H1 (cell line): Measurements from ENCODE around the gene CCDC40. TPM values are rescaled to one million over a fixed set of nuclear protein-coding genes. Genes with fewer than 3 reads are reported as not detected.

Experiments used
- CTCF ChIA-PET: fragments of 300-600 bp; sonication (Branson Sonifier 250); formaldehyde crosslinking; loops from one replicate; lab custom pipeline; 2021; ENCODE audit not compliant: partially characterized antibody; lab: Charles Lee
- POLR2A ChIA-PET: fragments of 300-600 bp; sonication (Branson Sonifier 250); formaldehyde crosslinking; loops from one replicate; lab custom pipeline; 2021; ENCODE audit warnings: inconsistent platforms; ENCODE audit not compliant: partially characterized antibody; lab: Charles Lee
- DNase-seq, 2 experiments: peaks; one replicate each; pipeline versions ENCODE4 v3.0.0 to v3.0.0-alpha.2; 2010 to 2022; ENCODE audit warnings: low spot score in 2 of 2, low read depth in 1 of 2, mixed read lengths in 1 of 2
- FAIRE-seq: peaks from 2 replicates; lab custom pipeline; 2011; peaks lifted over from hg19 to GRCh38; lab: Jason Lieb, UNC
- H2AFZ ChIP-seq: 2 replicates; pipeline ENCODE4 v1.8.1; 2012; ENCODE audit warnings: low read length, inconsistent platforms
- H2AK5ac ChIP-seq: 2 replicates; pipeline ENCODE4 v1.6.1; 2013; ENCODE audit warnings: low read depth, low read length
- H2BK120ac ChIP-seq: replicated peaks from 2 replicates; pipeline ENCODE3; 2013; ENCODE audit warnings: low read depth, low read length, inconsistent platforms
- H2BK12ac ChIP-seq: 2 replicates; pipeline ENCODE4 v1.6.1; 2013; ENCODE audit warnings: low read depth, low read length
- H2BK15ac ChIP-seq: 2 replicates; pipeline ENCODE4 v1.6.1; 2013; ENCODE audit warnings: low read length
- H2BK20ac ChIP-seq: 2 replicates; pipeline ENCODE4 v1.6.1; 2013; ENCODE audit warnings: low read length
- H2BK5ac ChIP-seq: 2 replicates; pipeline ENCODE4 v1.6.1; 2013; ENCODE audit warnings: low read depth, low read length
- H3K14ac ChIP-seq: 2 replicates; pipeline ENCODE4 v1.6.1; 2013; ENCODE audit warnings: inconsistent platforms; ENCODE audit not compliant: insufficient read length
- H3K18ac ChIP-seq: 2 replicates; pipeline ENCODE4 v1.6.1; 2013; ENCODE audit warnings: low read length; ENCODE audit errors: extremely low read depth
- H3K23ac ChIP-seq: 2 replicates; pipeline ENCODE4 v1.6.1; 2013; ENCODE audit warnings: inconsistent platforms; ENCODE audit not compliant: insufficient read length
- H3K23me2 ChIP-seq: 2 replicates; pipeline ENCODE4 v1.6.1; 2013; ENCODE audit warnings: low read depth, low read length
- H3K27ac ChIP-seq: 2 replicates; pipeline ENCODE4 v1.6.1; 2011; ENCODE audit warnings: low read depth, low read length, inconsistent platforms
- H3K27me3 ChIP-seq, 4 experiments: replicated peaks in 1 of 4; 1 replicate in 1 of 4; 2 replicates in 3 of 4; pipeline versions ENCODE4 v1.6.1 to v1.8.1; 2011 to 2013; ENCODE audit warnings: low read length in 3 of 4, mild to moderate bottlenecking in 3 of 4, inconsistent platforms in 2 of 4, mixed read lengths in 2 of 4, moderate library complexity in 1 of 4; ENCODE audit not compliant: control insufficient read depth in 3 of 4, insufficient read depth in 3 of 4; ENCODE audit errors: extremely low read depth in 1 of 4
- H3K36me3 ChIP-seq, 4 experiments: 2 replicates each; pipeline versions ENCODE4 v1.6.1 to v1.8.1; 2011 to 2013; ENCODE audit warnings: mild to moderate bottlenecking in 4 of 4, low read length in 3 of 4, moderate library complexity in 2 of 4, control low read depth in 1 of 4, inconsistent platforms in 1 of 4; ENCODE audit not compliant: insufficient read depth in 4 of 4, control insufficient read depth in 2 of 4
- H3K4ac ChIP-seq: replicated peaks from 2 replicates; pipeline ENCODE3; 2013; ENCODE audit warnings: low read length, low read depth, mixed read lengths, inconsistent platforms; ENCODE audit not compliant: insufficient read length
- H3K4me1 ChIP-seq, 4 experiments: replicated peaks in 1 of 4; 1 replicate in 1 of 4; 2 replicates in 3 of 4; pipeline versions ENCODE4 v1.6.1 to v1.8.1; 2011 to 2013; ENCODE audit warnings: low read length in 3 of 4, inconsistent platforms in 2 of 4, mixed read lengths in 1 of 4; ENCODE audit not compliant: insufficient read depth in 4 of 4, control insufficient read depth in 3 of 4
- H3K4me2 ChIP-seq, 2 experiments: 2 replicates each; pipeline versions ENCODE4 v1.6.1 to v1.8.1; 2011 to 2013; ENCODE audit warnings: low read depth in 2 of 2, low read length in 2 of 2, control low read depth in 1 of 2, inconsistent platforms in 1 of 2, mild to moderate bottlenecking in 1 of 2; ENCODE audit not compliant: insufficient read depth in 1 of 2
- H3K4me3 ChIP-seq, 4 experiments: fragments of 200-600, 300-600 bp in 1 of 4; sonication (generic), shearing (Covaris generic), sonication (Bioruptor Twin) in 1 of 4; 2 replicates each; pipeline versions ENCODE4 v1.5.1 to v1.8.1; 2011 to 2016; ENCODE audit warnings: low read length in 4 of 4, low read depth in 3 of 4, control low read depth in 2 of 4, inconsistent platforms in 2 of 4, mild to moderate bottlenecking in 2 of 4, mixed read lengths in 1 of 4, moderate library complexity in 1 of 4; ENCODE audit not compliant: insufficient read depth in 2 of 4; ENCODE audit errors: extremely low read depth in 1 of 4
- H3K56ac ChIP-seq: replicated peaks from 2 replicates; pipeline ENCODE3; 2013; ENCODE audit warnings: low read depth, mild to moderate bottlenecking, mixed read lengths, low read length, inconsistent platforms; ENCODE audit not compliant: insufficient read length
- H3K79me1 ChIP-seq: 2 replicates; pipeline ENCODE4 v1.6.1; 2013; ENCODE audit warnings: low read depth, low read length, control low read depth
- H3K79me2 ChIP-seq, 2 experiments: 2 replicates each; pipeline versions ENCODE4 v1.6.1 to v1.8.1; 2012 to 2013; ENCODE audit warnings: low read length in 2 of 2, mild to moderate bottlenecking in 2 of 2, inconsistent platforms in 1 of 2; ENCODE audit not compliant: insufficient read depth in 2 of 2, control insufficient read depth in 1 of 2
- H3K9ac ChIP-seq, 4 experiments: replicated peaks in 1 of 4; 1 replicate in 1 of 4; 2 replicates in 3 of 4; pipeline versions ENCODE4 v1.6.1 to v1.8.1; 2011 to 2013; ENCODE audit warnings: low read depth in 3 of 4, low read length in 3 of 4, control low read depth in 2 of 4, mild to moderate bottlenecking in 2 of 4, moderate library complexity in 2 of 4, inconsistent platforms in 1 of 4; ENCODE audit errors: extremely low read depth in 1 of 4
- H3K9me3 ChIP-seq, 2 experiments: 2 replicates each; pipeline versions ENCODE4 v1.6.1 to v1.8.1; 2012 to 2013; ENCODE audit warnings: mild to moderate bottlenecking in 2 of 2, moderate library complexity in 2 of 2, control low read depth in 1 of 2, inconsistent platforms in 1 of 2, low read depth in 1 of 2, low read length in 1 of 2, mixed read lengths in 1 of 2; ENCODE audit not compliant: insufficient read depth in 2 of 2
- H4K20me1 ChIP-seq, 2 experiments: replicated peaks in 1 of 2; 2 replicates each; pipeline versions ENCODE3 to v1.8.1; 2011 to 2013; ENCODE audit warnings: inconsistent platforms in 2 of 2, low read length in 2 of 2, mild to moderate bottlenecking in 1 of 2; ENCODE audit not compliant: insufficient read depth in 2 of 2, control insufficient read depth in 1 of 2
- H4K5ac ChIP-seq: 2 replicates; pipeline ENCODE4 v1.6.1; 2013; ENCODE audit warnings: low read length, low read depth, mixed read lengths, inconsistent platforms; ENCODE audit not compliant: insufficient read length
- H4K8ac ChIP-seq: 2 replicates; pipeline ENCODE4 v1.8.0; 2013; ENCODE audit warnings: mild to moderate bottlenecking, moderate library complexity, low read length, inconsistent platforms; ENCODE audit not compliant: insufficient read depth; ENCODE audit errors: extremely low read depth
- H4K91ac ChIP-seq: replicated peaks from 2 replicates; pipeline ENCODE3; 2013; ENCODE audit warnings: low read length, mixed read lengths, inconsistent platforms; ENCODE audit not compliant: insufficient read length
- NRF1 ChIP-seq: IDR thresholded peaks from 2 replicates; pipeline ENCODE4 v1.6.1; 2011; ENCODE audit warnings: mild to moderate bottlenecking, low read depth, low read length, improper control_type of control experiment
- POLR2AphosphoS5 ChIP-seq: IDR thresholded peaks from 2 replicates; pipeline ENCODE4 v1.6.1; 2011; ENCODE audit warnings: low read depth, low read length
- WGBS, 2 experiments: shearing (Covaris generic) in 1 of 2; methylation state at CpG; one replicate each; pipeline versions ENCODE4 v1.1.6 to v1.1.7; 2013 to 2015; ENCODE audit warnings: low lambda C conversion rate in 2 of 2, mixed read lengths in 2 of 2, inconsistent platforms in 1 of 2, low coverage in 1 of 2, missing lambda C conversion rate in 1 of 2; ENCODE audit not compliant: insufficient replicate concordance in 2 of 2, insufficient coverage in 1 of 2, insufficient read length in 1 of 2; ENCODE audit errors: extremely low coverage in 1 of 2, missing lambda C conversion rate in 1 of 2; 5-methylcytosine and 5-hydroxymethylcytosine counted together
- polyA plus RNA-seq, 7 experiments: library from polyadenylated mRNA; depleted of rRNA in 3 of 7; stranded (reverse) in 5 of 7; unstranded in 2 of 7; fragments of >200 nt in 5 of 7; fragments of 200-250 nt in 2 of 7; gene quantifications; 1 replicate in 5 of 7; 2 replicates in 1 of 7; 4 replicates in 1 of 7; pipeline versions ENCODE4 v1.2.1 to v1.2.3, GENCODE V29; 2011 to 2013; ENCODE audit warnings: missing spikeins in 2 of 7, mixed read lengths in 2 of 7
- total RNA-seq: library from RNA; stranded (reverse); fragmentation: NEBNext Ultra II Directional; extraction: Animal tissue kit (Norgen Biotek cat#: 25700); gene quantifications from 2 replicates; pipeline ENCODE4 v1.2.1, GENCODE V29; 2021

CCDC40 gene
- total and polyA plus RNA-seq, 2 of the 8 experiments (the other 6 are each of a cell fraction or from before 2014, with no cell fraction given) = 4.1 to 11.5 TPM

- H4K20me1 ChIP-seq = peaks cover 5 to 10% of the 10 kb centered on the region in 2 experiments
- H2BK120ac ChIP-seq = no peak overlapping the region
- no peaks in the 10 kb centered on the region for H3K9me3 ChIP-seq
- no peak overlapping the region for H2BK15ac ChIP-seq
- peaks cover 0 to 3% (median 1%) of the 10 kb centered on the region in 4 experiments; a peak in 3 of 7 replicates for H3K4me1 ChIP-seq
- no peak overlapping the region for H3K23ac ChIP-seq
- no peak overlapping the region for H2BK20ac ChIP-seq
- H3K14ac ChIP-seq = no peak overlapping the region
- no peak overlapping the region for H3K56ac ChIP-seq
- WGBS, 2 experiments = 96% methylated on average over 6 of the region's 6 CpGs; no CpG with 5 or more reads in 1 of the 2 experiments
- no peak for TF ChIP-seq NRF1
- peak; percentile 41; the same call in 1 of the 2 replicates for TF ChIP-seq POLR2AphosphoS5
- H2BK12ac ChIP-seq = no peak overlapping the region
- no peak overlapping the region for H3K4ac ChIP-seq
- no peak overlapping the region for H4K5ac ChIP-seq
- H3K4me2 ChIP-seq = no peak overlapping the region
- no peaks in the 10 kb centered on the region for H3K27me3 ChIP-seq
- H3K79me1 ChIP-seq = no peaks in the 10 kb centered on the region; the same call in 1 of the 2 replicates
- no peak overlapping the region for H3K18ac ChIP-seq
- no peaks in the 10 kb centered on the region for H3K79me2 ChIP-seq
- H4K8ac ChIP-seq = no peak overlapping the region; the same call in 1 of the 2 replicates
- no peak overlapping the region for H3K27ac ChIP-seq
- no peak overlapping the region for H3K9ac ChIP-seq
- no peak overlapping the region for H4K91ac ChIP-seq
- POLR2A ChIA-PET = interaction anchor here (0.5 to 3.6 kb wide), 8 partner anchors 9 to 244 kb away, joined by 3 to 13 read pairs (median 6); no protein-coding TSS in a partner anchor
- DNase-seq = no peak
- H2AFZ ChIP-seq = no peak overlapping the region
- CTCF ChIA-PET = interaction anchor here (0.7 to 2.7 kb wide), 6 partner anchors 8 to 706 kb away, joined by 3 to 13 read pairs (median 3); no protein-coding TSS in a partner anchor
- H2AK5ac ChIP-seq = no peak overlapping the region
- FAIRE-seq = no peak
- H3K36me3 ChIP-seq = peaks cover 33 to 59% (median 44%) of the 10 kb centered on the region in 4 experiments
- H3K4me3 ChIP-seq = no peak overlapping the region
- H3K23me2 ChIP-seq = no peaks in the 10 kb centered on the region
- no peak overlapping the region for H2BK5ac ChIP-seq
Measured at GRCh38 chr17:80133626-80133970, 97.2 kb downstream of the CCDC40 start.
